HepG2 (cell line): Measurements from ENCODE around the gene SND1.

Experiments used
- ASH2L ChIP-seq: fragments of 300-600, 200-600 bp; sonication (generic); IDR thresholded peaks from 2 replicates; pipeline ENCODE4 v1.7.0; 2017; ENCODE audit warnings: low read depth, mild to moderate bottlenecking, moderate library complexity, mixed read lengths, low read length; ENCODE audit not compliant: insufficient read length
- ATF7 ChIP-seq, 2 experiments: fragments of 450-650 bp in 1 of 2; sonication (generic) in 1 of 2; formaldehyde crosslinking in 1 of 2; IDR thresholded peaks; 2 replicates each; pipeline versions ENCODE4 v1.4.0 to v1.6.1; 2016 to 2020; ENCODE audit warnings: antibody characterized with exemption in 1 of 2, mild to moderate bottlenecking in 1 of 2, missing genetic modification reagents in 1 of 2
- CHCHD3 ChIP-seq: sonication (generic); formaldehyde crosslinking; IDR thresholded peaks from 2 replicates; pipeline ENCODE4 v1.8.0; 2022; ENCODE audit warnings: mild to moderate bottlenecking, missing genetic modification reagents, moderate library complexity
- CTCF ChIP-seq: sonication (generic); formaldehyde crosslinking; IDR thresholded peaks from 2 replicates; pipeline ENCODE4 v1.5.0; 2020; ENCODE audit warnings: mild to moderate bottlenecking, missing genetic modification reagents, moderate library complexity
- FOXM1 ChIP-seq: sonication (generic); formaldehyde crosslinking; IDR thresholded peaks from 2 replicates; pipeline ENCODE4 v1.5.0; 2020; ENCODE audit warnings: missing genetic modification reagents
- MTA1 ChIP-seq: sonication (generic); formaldehyde crosslinking; IDR thresholded peaks from 2 replicates; pipeline ENCODE4 v1.4.0; 2020; ENCODE audit warnings: missing genetic modification reagents, mild to moderate bottlenecking, borderline replicate concordance
- MTA3 ChIP-seq: sonication (generic); formaldehyde crosslinking; IDR thresholded peaks from 2 replicates; pipeline ENCODE4 v1.4.0; 2020; ENCODE audit warnings: missing genetic modification reagents
- REPIN1 ChIP-seq: sonication (generic); formaldehyde crosslinking; IDR thresholded peaks from 2 replicates; pipeline ENCODE4 v1.8.0; 2022; ENCODE audit warnings: missing genetic modification reagents, low read depth, mild to moderate bottlenecking, borderline replicate concordance
- RNF2 ChIP-seq: fragments of 450-650 bp; conservative IDR thresholded peaks from 2 replicates; pipeline ENCODE4 v1.6.1; 2016; ENCODE audit warnings: low read depth
- ZFY ChIP-seq: sonication (generic); formaldehyde crosslinking; IDR thresholded peaks from 2 replicates; pipeline ENCODE4 v1.4.0; 2020; ENCODE audit warnings: missing genetic modification reagents
- ZNF646 ChIP-seq: sonication (generic); formaldehyde crosslinking; IDR thresholded peaks from 2 replicates; pipeline ENCODE4 v1.9.0; 2021; ENCODE audit warnings: mild to moderate bottlenecking, missing genetic modification reagents
- ZNF780A ChIP-seq: sonication (generic); formaldehyde crosslinking; IDR thresholded peaks from 2 replicates; pipeline ENCODE4 v1.8.0; 2022; ENCODE audit warnings: mild to moderate bottlenecking, missing genetic modification reagents, moderate library complexity
- TF ChIP-seq, protein P1 (sequence below), 2 experiments: sonication (generic) in 1 of 2; formaldehyde crosslinking in 1 of 2; IDR thresholded peaks; 2 replicates each; pipeline versions ENCODE4 v1.5.1 to v1.6.1; 2011 to 2020; ENCODE audit warnings: borderline replicate concordance in 1 of 2, low read depth in 1 of 2, low read length in 1 of 2, mild to moderate bottlenecking in 1 of 2, missing genetic modification reagents in 1 of 2, moderate library complexity in 1 of 2
- TF ChIP-seq, protein P2 (sequence below): sonication (generic); formaldehyde crosslinking; IDR thresholded peaks from 2 replicates; pipeline ENCODE4 v1.4.0; 2020; ENCODE audit warnings: missing genetic modification reagents

DNA sequence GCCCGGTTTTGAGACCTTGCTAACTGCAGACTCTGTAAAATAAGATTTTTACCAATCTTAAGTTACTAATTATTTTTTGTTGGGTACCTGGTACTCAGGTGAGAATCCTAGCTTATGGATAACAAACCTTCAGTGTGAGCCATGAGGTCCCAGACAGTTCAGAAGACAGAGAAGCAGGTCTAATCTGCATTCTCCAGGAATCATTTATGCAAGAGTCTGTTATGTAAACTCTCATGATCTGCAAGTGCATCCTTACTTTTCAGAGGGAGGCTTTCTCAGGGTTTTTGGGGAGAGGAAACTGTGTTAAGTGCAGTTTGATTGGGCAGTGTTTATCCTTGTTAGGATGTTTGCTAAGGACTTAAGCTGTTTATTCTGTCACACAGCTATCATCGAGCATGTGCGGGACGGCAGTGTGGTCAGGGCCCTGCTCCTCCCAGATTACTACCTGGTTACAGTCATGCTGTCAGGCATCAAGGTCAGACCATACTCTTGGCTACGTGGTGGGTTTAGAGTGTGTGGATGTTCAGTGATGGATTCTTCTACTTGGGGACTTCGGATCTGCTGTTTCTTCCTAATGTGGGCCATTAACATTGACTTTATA lies 50.2 kb downstream of the SND1 start:
- TF ChIP-seq CTCF (CRISPR knock-in tag) (no peak), FOXM1 (no peak), ASH2L (no peak), ZFY (CRISPR knock-in tag) (no peak), ZNF780A (CRISPR knock-in tag) (no peak), CHCHD3 (CRISPR knock-in tag) (no peak), RNF2 (no peak), MTA1 (CRISPR knock-in tag) (no peak), MTA3 (CRISPR knock-in tag) (no peak), REPIN1 (no peak), ATF7 (IDR thresholded peaks at IDR 0.05) (no peak), ATF7 (CRISPR knock-in tag; IDR thresholded peaks at IDR 0.05) (no peak), ZNF646 (no peak)
- TF ChIP-seq, protein P1, sequence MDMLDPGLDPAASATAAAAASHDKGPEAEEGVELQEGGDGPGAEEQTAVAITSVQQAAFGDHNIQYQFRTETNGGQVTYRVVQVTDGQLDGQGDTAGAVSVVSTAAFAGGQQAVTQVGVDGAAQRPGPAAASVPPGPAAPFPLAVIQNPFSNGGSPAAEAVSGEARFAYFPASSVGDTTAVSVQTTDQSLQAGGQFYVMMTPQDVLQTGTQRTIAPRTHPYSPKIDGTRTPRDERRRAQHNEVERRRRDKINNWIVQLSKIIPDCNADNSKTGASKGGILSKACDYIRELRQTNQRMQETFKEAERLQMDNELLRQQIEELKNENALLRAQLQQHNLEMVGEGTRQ (IDR thresholded peaks at IDR 0.05; ENCODE audit: low read depth, low read length) = no peak
- TF ChIP-seq, protein P1 (CRISPR knock-in tag; IDR thresholded peaks at IDR 0.05; ENCODE audit: borderline replicate concordance) = no peak
- TF ChIP-seq, protein P2, sequence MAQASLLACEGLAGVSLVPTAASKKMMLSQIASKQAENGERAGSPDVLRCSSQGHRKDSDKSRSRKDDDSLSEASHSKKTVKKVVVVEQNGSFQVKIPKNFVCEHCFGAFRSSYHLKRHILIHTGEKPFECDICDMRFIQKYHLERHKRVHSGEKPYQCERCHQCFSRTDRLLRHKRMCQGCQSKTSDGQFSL (CRISPR knock-in tag) = no peak
